Spleen (tissue), 11 donors: ENCODE data around the gene DOK7. TPM values are rescaled to one million over a fixed set of nuclear protein-coding genes. Genes with fewer than 3 reads are reported as not detected.

Source experiments
- DNase-seq: peaks from one replicate; pipeline ENCODE4 v3.0.0-alpha.2; 2020
- H3K27ac ChIP-seq, 8 donors: fragments of 200-600 bp; sonication (generic) in 7 of 8; 1 replicate in 4 of 8; 2 replicates in 4 of 8; pipeline versions ENCODE4 v1.5.0 to v1.8.0; 2016 to 2021; ENCODE audit warnings: inconsistent platforms in 4 of 8, mild to moderate bottlenecking in 4 of 8, moderate library complexity in 1 of 8
- H3K27me3 ChIP-seq, 7 donors: fragments of 200-600 bp; sonication (generic) in 6 of 7; replicated peaks in 1 of 7; 1 replicate in 4 of 7; 2 replicates in 3 of 7; pipeline versions ENCODE4 v1.5.0 to v1.8.0; 2016 to 2021; ENCODE audit warnings: inconsistent platforms in 3 of 7, mild to moderate bottlenecking in 1 of 7
- H3K36me3 ChIP-seq, 6 donors: fragments of 200-600 bp; sonication (generic) in 5 of 6; 1 replicate in 4 of 6; 2 replicates in 2 of 6; pipeline versions ENCODE4 v1.5.0 to v1.8.0; 2016 to 2021; ENCODE audit warnings: inconsistent platforms in 2 of 6
- H3K4me1 ChIP-seq, 6 donors: fragments of 200-600 bp; sonication (generic) in 5 of 6; 1 replicate in 3 of 6; 2 replicates in 3 of 6; pipeline versions ENCODE4 v1.5.0 to v1.8.0; 2016 to 2021; ENCODE audit warnings: inconsistent platforms in 3 of 6
- H3K4me3 ChIP-seq, 8 donors: fragments of 200-600 bp; sonication (generic) in 7 of 8; 1 replicate in 4 of 8; 2 replicates in 4 of 8; pipeline versions ENCODE4 v1.5.0 to v1.8.0; 2016 to 2021; ENCODE audit warnings: inconsistent platforms in 4 of 8, mild to moderate bottlenecking in 4 of 8, moderate library complexity in 2 of 8
- H3K9me3 ChIP-seq, 8 donors: fragments of 200-600 bp; sonication (generic) in 7 of 8; 1 replicate in 4 of 8; 2 replicates in 4 of 8; pipeline versions ENCODE4 v1.5.0 to v1.8.0; 2016 to 2021; ENCODE audit warnings: inconsistent platforms in 4 of 8
- POLR2A ChIP-seq, 3 donors: fragments of 450-650 bp; IDR thresholded peaks; one replicate each; pipeline ENCODE4 v1.5.1; 2017; ENCODE audit warnings: antibody characterized with exemption in 3 of 3, mild to moderate bottlenecking in 1 of 3
- POLR2AphosphoS5 ChIP-seq, 3 donors: sonication (generic); formaldehyde crosslinking; IDR thresholded peaks; one replicate each; pipeline ENCODE4 v1.5.1; 2017; ENCODE audit warnings: antibody characterized with exemption in 3 of 3
- WGBS, 5 donors: extraction: QIAGEN DNeasy Blood & Tissue Kit in 3 of 5; methylation state at CpG; one replicate each; pipeline versions ENCODE4 v1.1.5 to v1.1.7; 2013 to 2018; 5-methylcytosine and 5-hydroxymethylcytosine counted together
- intact Hi-C: fragments of 100-400 bp; cut with DNase I; formaldehyde crosslinking; loops from one replicate; pipeline ENCODE4 v1.15.0; 2023; ENCODE audit warnings: low total_unique reads
- polyA plus RNA-seq, 3 donors: library from polyadenylated mRNA; stranded (reverse); fragments of 200-250 nt; gene quantifications; one replicate each; pipeline ENCODE4 v1.2.1, GENCODE V29; 2013
- total RNA-seq, 7 donors: library from RNA; depleted of rRNA in 3 of 7; stranded (reverse); fragments of >200 nt in 3 of 7; fragmentation: NEBNext Ultra II Directional in 4 of 7; extraction: Animal tissue kit (Norgen Biotek cat#: 25700) in 4 of 7; gene quantifications; one replicate each; pipeline versions ENCODE4 v1.1.0 to v1.2.1, GENCODE V29; 2016 to 2021
- TF ChIP-seq, protein P1 (sequence below), 11 experiments: fragments of 200-600 bp in 7 of 11; fragments of 450-650 bp in 4 of 11; sonication (generic) in 4 of 11; IDR thresholded peaks in 8 of 11; conservative IDR thresholded peaks in 3 of 11; 1 replicate in 7 of 11; 2 replicates in 4 of 11; pipeline versions ENCODE4 v1.4.0 to v1.8.0; 2016 to 2021; ENCODE audit warnings: antibody characterized with exemption in 11 of 11, inconsistent platforms in 4 of 11, mild to moderate bottlenecking in 1 of 11
- donor health status: healthy with polysubstance abuse.
- donor health status: DM: no; HTN: no; CAD: no; lungs with moderate emphysema.
- donor health status: DM: no; HTN: no; CAD: no.
- donor health status: Bipolar disorder and iron deficiency.
- donor health status: healthy.
- donor health status: DM: no; HTN: no; CAD: no.
- donor health status: DM: yes; HTN: yes; CAD: no.

The DOK7 gene
- total and polyA plus RNA-seq, 10 donors, result 0.69 to 13.5 (median 1.7) TPM

DNA sequence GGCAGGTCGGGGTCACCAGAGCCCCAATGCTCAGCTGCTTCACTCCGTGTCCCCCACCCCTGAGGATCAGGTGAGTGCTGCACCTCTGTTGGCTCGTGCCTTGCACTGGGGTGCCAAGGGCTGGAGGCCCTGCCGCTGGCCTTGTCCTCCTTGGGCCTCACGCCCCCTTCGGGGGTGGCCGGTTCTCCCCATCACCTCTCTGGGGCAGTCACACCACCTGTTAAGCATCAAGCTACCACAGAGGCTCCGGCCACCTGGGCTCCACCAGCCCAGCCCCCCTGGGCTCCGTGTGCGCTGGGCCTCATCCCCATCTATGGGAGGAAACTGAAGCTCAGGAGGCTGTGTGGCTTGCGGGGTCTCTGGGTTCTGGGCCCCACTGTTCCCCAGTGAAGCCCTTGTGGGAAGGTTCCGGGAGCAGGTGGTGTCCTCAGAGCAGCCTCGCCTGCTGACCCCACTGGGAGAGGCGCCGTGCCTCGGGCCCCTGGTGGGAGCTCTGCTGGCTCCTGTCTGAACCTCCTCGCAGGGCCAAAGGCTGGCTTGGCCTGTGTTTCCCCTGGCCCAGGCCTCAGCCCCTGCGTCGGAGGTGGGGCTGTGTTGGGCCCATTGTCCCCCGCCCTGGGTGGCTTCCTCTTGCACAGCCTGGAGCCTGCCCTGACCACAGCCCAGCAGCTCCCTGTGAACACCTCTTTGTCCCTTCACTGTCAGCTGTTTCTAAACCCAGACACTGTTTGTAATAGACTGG lies 30.8 kb downstream of the DOK7 start:
- WGBS, 5 donors, result 53 to 66% (median 64%) methylated on average over 7 to 20 of the region's 20 CpGs
- Histone ChIP-seq H3K27me3 (peaks cover 0 to 66% (median 23%) of the 10 kb centered on the region in 7 donors), H3K4me3 (no peak overlapping the region), H3K4me1 (peaks cover 0 to 7% (median 0%) of the 10 kb centered on the region in 6 donors), H3K36me3 (peaks cover 0 to 13% (median 0%) of the 10 kb centered on the region in 6 donors), H3K27ac (no peak overlapping the region), H3K9me3 (no peaks in the 10 kb centered on the region)
- TF ChIP-seq POLR2A (IDR thresholded peaks at IDR 0.05), result no peak
- TF ChIP-seq POLR2AphosphoS5 (IDR thresholded peaks at IDR 0.05), result peak in 1 of 3 donors; percentile 2
- DNase-seq, result no peak
- intact Hi-C loops, result no loop called here

DNA sequence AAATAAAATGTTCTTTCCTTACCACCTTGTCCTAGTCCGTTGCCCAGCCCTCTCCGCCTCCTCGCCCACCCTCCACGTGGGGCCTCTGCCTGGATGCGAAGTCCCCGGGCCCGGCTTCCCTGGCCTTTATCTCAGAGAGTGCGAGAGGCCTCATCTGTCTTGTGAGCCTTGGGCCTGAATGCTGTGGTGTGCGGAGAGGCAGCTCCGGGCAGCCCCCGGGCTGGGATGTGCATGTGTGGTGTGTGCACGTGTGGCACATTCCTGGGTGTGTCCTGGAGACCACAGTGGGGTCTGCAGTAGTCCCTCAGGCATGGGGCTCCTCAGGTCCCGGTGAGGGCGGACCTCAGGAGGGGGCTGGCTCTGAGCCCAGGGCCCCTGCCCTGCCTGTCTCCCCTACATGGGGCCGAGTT lies 31.4 kb downstream of the DOK7 start:
- WGBS, 5 donors, result 43 to 54% (median 53%) methylated on average over 9 to 15 of the region's 15 CpGs
- peaks cover 0 to 60% (median 23%) of the 10 kb centered on the region in 7 donors for H3K27me3 ChIP-seq
- peaks cover 0 to 19% (median 0%) of the 10 kb centered on the region in 6 donors for H3K36me3 ChIP-seq
- H3K9me3 ChIP-seq, result no peaks in the 10 kb centered on the region
- no peak for DNase-seq
- H3K4me1 ChIP-seq, result peaks cover 0 to 1% (median 0%) of the 10 kb centered on the region in 6 donors
- H3K4me3 ChIP-seq, result no peak overlapping the region
- no peak overlapping the region for H3K27ac ChIP-seq
- intact Hi-C loops, result no loop called here
- no peak for TF ChIP-seq POLR2AphosphoS5 (IDR thresholded peaks at IDR 0.05)
- TF ChIP-seq, protein P1, sequence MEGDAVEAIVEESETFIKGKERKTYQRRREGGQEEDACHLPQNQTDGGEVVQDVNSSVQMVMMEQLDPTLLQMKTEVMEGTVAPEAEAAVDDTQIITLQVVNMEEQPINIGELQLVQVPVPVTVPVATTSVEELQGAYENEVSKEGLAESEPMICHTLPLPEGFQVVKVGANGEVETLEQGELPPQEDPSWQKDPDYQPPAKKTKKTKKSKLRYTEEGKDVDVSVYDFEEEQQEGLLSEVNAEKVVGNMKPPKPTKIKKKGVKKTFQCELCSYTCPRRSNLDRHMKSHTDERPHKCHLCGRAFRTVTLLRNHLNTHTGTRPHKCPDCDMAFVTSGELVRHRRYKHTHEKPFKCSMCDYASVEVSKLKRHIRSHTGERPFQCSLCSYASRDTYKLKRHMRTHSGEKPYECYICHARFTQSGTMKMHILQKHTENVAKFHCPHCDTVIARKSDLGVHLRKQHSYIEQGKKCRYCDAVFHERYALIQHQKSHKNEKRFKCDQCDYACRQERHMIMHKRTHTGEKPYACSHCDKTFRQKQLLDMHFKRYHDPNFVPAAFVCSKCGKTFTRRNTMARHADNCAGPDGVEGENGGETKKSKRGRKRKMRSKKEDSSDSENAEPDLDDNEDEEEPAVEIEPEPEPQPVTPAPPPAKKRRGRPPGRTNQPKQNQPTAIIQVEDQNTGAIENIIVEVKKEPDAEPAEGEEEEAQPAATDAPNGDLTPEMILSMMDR (IDR thresholded peaks at IDR 0.05 in 8 of 11, conservative IDR thresholded peaks at IDR 0.05 in 3 of 11), result no peak
- TF ChIP-seq POLR2A (IDR thresholded peaks at IDR 0.05), result no peak

DNA sequence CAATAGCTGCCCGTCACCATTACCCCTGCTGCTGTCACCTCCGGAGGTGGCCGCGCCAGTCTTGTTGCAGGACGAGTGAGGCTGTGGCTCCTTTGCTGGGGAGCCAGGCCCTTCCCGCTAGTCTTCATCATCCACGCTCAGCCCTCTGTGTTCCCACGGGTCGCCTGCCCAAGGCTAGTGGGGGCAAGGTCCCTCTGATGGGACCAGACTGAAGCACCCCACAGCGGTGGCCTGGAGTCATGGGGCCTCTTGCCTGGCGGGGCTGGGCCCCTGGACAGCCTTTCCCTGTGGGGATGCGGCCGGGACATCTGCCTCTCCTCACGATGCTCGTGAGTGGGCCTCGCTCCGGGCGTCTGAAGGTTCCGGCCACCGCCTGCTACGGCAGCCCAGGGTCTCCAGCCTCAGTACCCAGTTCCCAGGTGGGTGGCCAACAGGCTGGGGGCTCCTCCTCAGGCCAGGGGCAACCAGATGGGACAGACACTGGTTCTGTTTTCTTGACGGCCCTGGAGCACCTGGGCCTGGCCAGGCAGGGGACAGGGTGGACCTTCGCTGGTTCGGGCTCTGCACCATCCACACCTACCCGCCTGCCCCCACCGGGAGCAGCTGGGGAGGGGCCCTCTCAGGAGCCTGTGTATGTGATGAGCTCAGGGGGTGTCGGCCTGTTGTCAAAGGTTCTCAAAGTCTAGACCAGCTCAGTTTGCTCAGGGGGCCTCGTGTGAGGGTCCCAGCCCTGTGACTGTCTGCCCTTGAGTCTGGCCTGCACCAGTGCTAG lies 32.3 kb downstream of the DOK7 start:
- Histone ChIP-seq H3K4me3 (no peak overlapping the region), H3K27ac (no peak overlapping the region), H3K36me3 (peaks cover 0 to 28% (median 2%) of the 10 kb centered on the region in 6 donors), H3K4me1 (no peaks in the 10 kb centered on the region), H3K27me3 (peaks cover 0 to 56% (median 23%) of the 10 kb centered on the region in 7 donors), H3K9me3 (no peaks in the 10 kb centered on the region)
- no peak for DNase-seq
- 73 to 81% (median 79%) methylated on average over 12 to 28 of the region's 28 CpGs for whole genome bisulfite sequencing, 5 donors
- intact Hi-C loops, result no loop called here
- TF ChIP-seq, protein P1 (IDR thresholded peaks at IDR 0.05 in 8 of 11, conservative IDR thresholded peaks at IDR 0.05 in 3 of 11), result no peak
- TF ChIP-seq POLR2A (IDR thresholded peaks at IDR 0.05) (no peak), POLR2AphosphoS5 (IDR thresholded peaks at IDR 0.05) (peak in 2 of 3 donors; percentile 6 to 38)

DNA sequence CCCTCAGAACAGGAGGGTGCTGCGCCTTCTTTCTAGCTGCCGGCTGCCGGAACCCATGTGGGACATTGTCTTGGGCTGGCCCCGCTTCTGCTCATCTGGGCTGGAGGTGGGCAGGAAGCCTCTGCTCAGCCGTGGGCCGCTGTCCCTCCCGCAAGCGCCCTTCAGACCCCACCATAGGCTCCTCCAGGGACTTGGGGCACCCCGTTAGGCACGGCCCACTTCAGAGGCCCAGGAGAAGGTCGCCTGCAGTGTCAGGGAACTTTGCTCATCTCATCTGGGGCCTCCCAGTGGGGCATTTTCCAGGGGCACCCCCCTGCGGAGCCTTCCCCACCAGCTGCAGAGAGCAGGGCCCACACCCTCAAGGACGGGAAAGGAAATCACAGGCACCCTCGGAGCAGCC lies 32.9 kb downstream of the DOK7 start:
- H3K36me3 ChIP-seq, result peaks cover 0 to 34% (median 2%) of the 10 kb centered on the region in 6 donors
- no peaks in the 10 kb centered on the region for H3K9me3 ChIP-seq
- intact Hi-C loops, result no loop called here
- DNase-seq, result no peak
- H3K4me1 ChIP-seq, result peaks cover 0 to 2% (median 0%) of the 10 kb centered on the region in 6 donors
- peak in 1 of 3 donors; percentile 2 for TF ChIP-seq POLR2AphosphoS5 (IDR thresholded peaks at IDR 0.05)
- TF ChIP-seq, protein P1 (IDR thresholded peaks at IDR 0.05 in 8 of 11, conservative IDR thresholded peaks at IDR 0.05 in 3 of 11), result no peak
- H3K27ac ChIP-seq, result no peak overlapping the region
- WGBS, 5 donors, result 39 to 63% (median 58%) methylated on average over 6 to 14 of the region's 14 CpGs
- H3K27me3 ChIP-seq, result peaks cover 0 to 56% (median 23%) of the 10 kb centered on the region in 7 donors
- H3K4me3 ChIP-seq, result no peak overlapping the region
